ENCODE data around the gene AMFR.

- TF ChIP-seq CTCF (IDR thresholded peaks at IDR 0.05): no peak
- no peak for TF ChIP-seq POLR2A (IDR thresholded peaks at IDR 0.05)
Measured at GRCh38 chr16:56345406-56346050, 79.8 kb downstream of the AMFR start.
